Ishikawa (cell line): ENCODE results near the gene CDHR1.

Experiments
- CEBPB ChIP-seq: IDR thresholded peaks from 2 replicates; pipeline ENCODE4 v1.6.1; 2012
- CREB1 ChIP-seq: IDR thresholded peaks from 2 replicates; pipeline ENCODE4 v1.6.1; 2012; ENCODE audit warnings: low read depth
- EGR1 ChIP-seq: IDR thresholded peaks from 2 replicates; pipeline ENCODE4 v1.6.1; 2012
- EP300 ChIP-seq: IDR thresholded peaks from 2 replicates; pipeline ENCODE4 v1.6.1; 2012; ENCODE audit warnings: borderline replicate concordance
- FOXM1 ChIP-seq: IDR thresholded peaks from 2 replicates; pipeline ENCODE4 v1.6.1; 2012; ENCODE audit warnings: low read depth, borderline replicate concordance
- MAX ChIP-seq: IDR thresholded peaks from 2 replicates; pipeline ENCODE4 v1.6.1; 2012
- NFIC ChIP-seq: IDR thresholded peaks from 2 replicates; pipeline ENCODE4 v1.6.1; 2012
- RAD21 ChIP-seq: IDR thresholded peaks from 2 replicates; pipeline ENCODE4 v1.6.1; 2012; ENCODE audit warnings: low read depth
- REST ChIP-seq: IDR thresholded peaks from 2 replicates; pipeline ENCODE4 v1.6.1; 2012; ENCODE audit warnings: low read depth, mild to moderate bottlenecking
- TAF1 ChIP-seq: IDR thresholded peaks from 2 replicates; pipeline ENCODE4 v1.6.1; 2012; ENCODE audit warnings: low read depth, mild to moderate bottlenecking
- TCF12 ChIP-seq: IDR thresholded peaks from 2 replicates; pipeline ENCODE4 v1.6.1; 2012; ENCODE audit warnings: low read depth
- USF1 ChIP-seq: IDR thresholded peaks from 2 replicates; pipeline ENCODE4 v1.6.1; 2012
- YY1 ChIP-seq: IDR thresholded peaks from 2 replicates; pipeline ENCODE4 v1.6.1; 2012; ENCODE audit warnings: low read depth
- ZBTB7A ChIP-seq: IDR thresholded peaks from 2 replicates; pipeline ENCODE4 v1.6.1; 2012; ENCODE audit warnings: low read depth

The CDHR1 gene

GRCh38 chr10:84158061-84158460 is 36.3 kb upstream of the CDHR1 start:
- TF ChIP-seq REST (no peak), CREB1 (no peak), USF1 (no peak), CEBPB (no peak), FOXM1 (no peak), RAD21 (no peak), YY1 (no peak), EGR1 (no peak), TCF12 (no peak)

- TF ChIP-seq REST (no peak), USF1 (no peak), CREB1 (no peak), TAF1 (no peak), NFIC (no peak), ZBTB7A (no peak)
Observed at GRCh38 chr10:84158550-84158949, 35.8 kb upstream of the CDHR1 start.

- TF ChIP-seq USF1 (no peak), ZBTB7A (no peak), TCF12 (no peak), NFIC (no peak), EGR1 (no peak), CEBPB (no peak)
Observed at GRCh38 chr10:84159076-84159685, 35.2 kb upstream of the CDHR1 start.

- TF ChIP-seq EP300 (no peak), RAD21 (no peak), CEBPB (no peak), REST (no peak), ZBTB7A (no peak), EGR1 (no peak), FOXM1 (no peak), MAX (no peak), YY1 (no peak)
Observed at GRCh38 chr10:84160663-84161362, 33.5 kb upstream of the CDHR1 start.

- no peak for TF ChIP-seq EGR1
- no peak for TF ChIP-seq TCF12
- no peak for TF ChIP-seq CEBPB
- TF ChIP-seq EP300: no peak
- no peak for TF ChIP-seq ZBTB7A
- TF ChIP-seq USF1: no peak
- TF ChIP-seq TAF1: no peak
- no peak for TF ChIP-seq NFIC
- TF ChIP-seq CREB1: no peak
Observed at GRCh38 chr10:84163996-84164395, 30.3 kb upstream of the CDHR1 start.
